GM23248 (cell line): ENCODE measurements around the gene CNDP1. TPM values are rescaled to one million over a fixed set of nuclear protein-coding genes. Genes with fewer than 3 reads are reported as not detected.

Source experiments
- DNase-seq: peaks from one replicate; pipeline ENCODE4 v3.0.0-alpha.2; 2015
- H2AFZ ChIP-seq: fragments of 200-600 bp; sonication (generic); 2 replicates; pipeline ENCODE4 v1.6.1; 2016; ENCODE audit warnings: antibody characterized with exemption
- H3F3A ChIP-seq: fragments of 200-600 bp; sonication (generic); 2 replicates; pipeline ENCODE4 v1.6.1; 2016; ENCODE audit warnings: mild to moderate bottlenecking, antibody characterized with exemption, mixed run types; ENCODE audit not compliant: insufficient read depth
- H3K27ac ChIP-seq: fragments of 200-600 bp; sonication (generic); 2 replicates; pipeline ENCODE4 v1.5.1; 2016; ENCODE audit warnings: mild to moderate bottlenecking
- H3K27me3 ChIP-seq: fragments of 200-600 bp; sonication (generic); replicated peaks from 2 replicates; pipeline ENCODE4 v1.6.1; 2016; ENCODE audit warnings: mild to moderate bottlenecking; ENCODE audit not compliant: insufficient read depth
- H3K36me3 ChIP-seq: fragments of 200-600 bp; sonication (generic); 2 replicates; pipeline ENCODE4 v1.6.1; 2016; ENCODE audit warnings: low read depth, mild to moderate bottlenecking
- H3K4me1 ChIP-seq: fragments of 200-600 bp; sonication (generic); 2 replicates; pipeline ENCODE4 v1.6.1; 2016; ENCODE audit warnings: mild to moderate bottlenecking; ENCODE audit not compliant: insufficient read depth
- H3K4me2 ChIP-seq: fragments of 200-600 bp; sonication (generic); one replicate; pipeline ENCODE4 v1.6.1; 2016; ENCODE audit warnings: mild to moderate bottlenecking; ENCODE audit not compliant: unreplicated experiment
- H3K4me3 ChIP-seq: fragments of 200-600 bp; sonication (generic); 2 replicates; pipeline ENCODE4 v1.5.1; 2016; ENCODE audit warnings: mild to moderate bottlenecking
- H3K79me2 ChIP-seq: fragments of 200-600 bp; sonication (generic); 2 replicates; pipeline ENCODE4 v1.6.1; 2016; ENCODE audit warnings: mild to moderate bottlenecking; ENCODE audit not compliant: insufficient read depth
- H3K9ac ChIP-seq: fragments of 200-600 bp; sonication (generic); 2 replicates; pipeline ENCODE4 v1.6.1; 2016; ENCODE audit warnings: mild to moderate bottlenecking
- H3K9me2 ChIP-seq: fragments of 200-600 bp; sonication (generic); 2 replicates; pipeline ENCODE4 v1.6.1; 2016; ENCODE audit warnings: mixed run types, mild to moderate bottlenecking, moderate library complexity; ENCODE audit not compliant: insufficient read depth
- H3K9me3 ChIP-seq: fragments of 200-600 bp; sonication (generic); one replicate; pipeline ENCODE4 v1.6.1; 2017; ENCODE audit warnings: low read depth
- H4K20me1 ChIP-seq: fragments of 200-600 bp; sonication (generic); 2 replicates; pipeline ENCODE4 v1.6.0; 2016; ENCODE audit not compliant: insufficient read depth
- EZH2 ChIP-seq: fragments of 200-600 bp; sonication (generic); IDR thresholded peaks from 2 replicates; pipeline ENCODE4 v1.6.1; 2018; ENCODE audit warnings: antibody characterized with exemption, mild to moderate bottlenecking; ENCODE audit not compliant: insufficient read depth, poor library complexity, severe bottlenecking
- EZH2phosphoT487 ChIP-seq: fragments of 200-600 bp; sonication (generic); IDR thresholded peaks from 2 replicates; pipeline ENCODE4 v1.6.1; 2018; ENCODE audit warnings: antibody characterized with exemption, moderate library complexity, mild to moderate bottlenecking, low read depth; ENCODE audit not compliant: insufficient read depth
- WGBS, 2 experiments: methylation state at CpG; one replicate each; pipeline ENCODE4 v1.1.6; 2015 to 2017; ENCODE audit warnings: low lambda C conversion rate in 2 of 2, low coverage in 1 of 2; ENCODE audit errors: missing lambda C conversion rate in 2 of 2; 5-methylcytosine and 5-hydroxymethylcytosine counted together
- in situ Hi-C: fragments of 300-500 bp; cut with MboI; formaldehyde crosslinking; loops from 2 replicates; pipeline ENCODE4 v1.15.0; 2020
- polyA plus RNA-seq: library from polyadenylated mRNA; unstranded; fragments of >200 nt; fragmentation: Nextera tagmentation; extraction: Ambion mirVana; gene quantifications from 2 replicates; pipeline ENCODE4 v1.2.1, GENCODE V29; 2016
- total RNA-seq: library from RNA; depleted of rRNA; stranded (reverse); fragments of >200 nt; shearing (Covaris generic); gene quantifications from 2 replicates; pipeline ENCODE4 v1.2.3, GENCODE V29; 2014; rRNA removed

CNDP1 gene
- total RNA-seq (not detected in 2 replicates), polyA plus RNA-seq (not detected in 2 replicates)

- Histone ChIP-seq H3K9me2 (no peaks in the 10 kb centered on the region), H3K27me3 (no peaks in the 10 kb centered on the region; the same call in 1 of the 2 replicates), H3K79me2 (no peaks in the 10 kb centered on the region), H3K27ac (no peak within 1 kb of the TSS), H3F3A (no peaks in the 10 kb centered on the region), H4K20me1 (no peaks in the 10 kb centered on the region; the same call in 1 of the 2 replicates), H3K4me1 (no peaks in the 10 kb centered on the region), H3K36me3 (no peaks in the 10 kb centered on the region), H2AFZ (no peak within 1 kb of the TSS), H3K4me2 (no peak within 1 kb of the TSS), H3K4me3 (no peak within 1 kb of the TSS), H3K9ac (no peak within 1 kb of the TSS), H3K9me3 (no peaks in the 10 kb centered on the region)
- DNase-seq, result no peak
- in situ Hi-C loops, result no loop called here
- 77 to 78% methylated on average over 19 to 21 of the region's 21 CpGs for WGBS, 2 experiments
- TF ChIP-seq EZH2 (no peak), EZH2phosphoT487 (no peak)
Measured at GRCh38 chr18:74534150-74534969, at the start of gene CNDP1. Gene CNDP1, plus strand, starts transcription at chr18:74534500. Its CDS starts 168 bp downstream, at chr18:74534668.

GRCh38 chr18:74486119-74486849 is 48.0 kb upstream of the CNDP1 start:
- Histone ChIP-seq H3K9me3 (no peaks in the 10 kb centered on the region), H4K20me1 (no peaks in the 10 kb centered on the region), H3K4me3 (no peak overlapping the region), H3F3A (no peaks in the 10 kb centered on the region), H3K27ac (no peak overlapping the region), H3K4me1 (no peaks in the 10 kb centered on the region), H3K4me2 (no peak overlapping the region), H3K79me2 (no peaks in the 10 kb centered on the region), H3K9me2 (no peaks in the 10 kb centered on the region), H3K36me3 (no peaks in the 10 kb centered on the region), H2AFZ (no peak overlapping the region), H3K9ac (no peak overlapping the region), H3K27me3 (peaks cover 18% of the 10 kb centered on the region)
- in situ Hi-C loops, result loop anchor here (25.0 kb wide), 1 partner anchor 299 kb away; no protein-coding TSS in a partner anchor
- WGBS, 2 experiments, result 74 to 79% methylated on average over 15 of the region's 15 CpGs
- TF ChIP-seq EZH2phosphoT487 (no peak), EZH2 (no peak)
- no peak for DNase-seq

- H4K20me1 ChIP-seq, result no peaks in the 10 kb centered on the region
- H3K9ac ChIP-seq, result no peak overlapping the region
- no peaks in the 10 kb centered on the region for H3F3A ChIP-seq
- no peak overlapping the region for H3K4me3 ChIP-seq
- no peak overlapping the region for H3K4me2 ChIP-seq
- H3K36me3 ChIP-seq, result no peaks in the 10 kb centered on the region
- peaks cover 8% of the 10 kb centered on the region for H3K27me3 ChIP-seq
- H3K4me1 ChIP-seq, result no peaks in the 10 kb centered on the region
- in situ Hi-C loops, result loop anchor here (25.0 kb wide), 1 partner anchor 301 kb away; no protein-coding TSS in a partner anchor
- no peaks in the 10 kb centered on the region for H3K79me2 ChIP-seq
- H2AFZ ChIP-seq, result no peak overlapping the region
- no peaks in the 10 kb centered on the region for H3K9me3 ChIP-seq
- H3K9me2 ChIP-seq, result no peaks in the 10 kb centered on the region
- 91 to 93% methylated on average over 8 of the region's 8 CpGs for WGBS, 2 experiments
- no peak for DNase-seq
- TF ChIP-seq EZH2 (no peak), EZH2phosphoT487 (no peak)
- no peak overlapping the region for H3K27ac ChIP-seq
Measured at GRCh38 chr18:74488354-74488753, 45.9 kb upstream of the CNDP1 start.

- H3K4me2 ChIP-seq, result no peak overlapping the region
- WGBS, 2 experiments, result 82 to 89% methylated on average over 8 of the region's 8 CpGs
- H4K20me1 ChIP-seq, result no peaks in the 10 kb centered on the region
- no peak for TF ChIP-seq EZH2phosphoT487
- no peak for TF ChIP-seq EZH2
- H3K4me3 ChIP-seq, result no peak overlapping the region
- H3F3A ChIP-seq, result no peaks in the 10 kb centered on the region
- no peak overlapping the region for H3K9ac ChIP-seq
- H3K9me2 ChIP-seq, result no peaks in the 10 kb centered on the region
- no peak overlapping the region for H3K27ac ChIP-seq
- H3K27me3 ChIP-seq, result peaks cover 8% of the 10 kb centered on the region
- no peak overlapping the region for H2AFZ ChIP-seq
- in situ Hi-C loops, result loop anchor here (25.0 kb wide), 1 partner anchor 302 kb away; no protein-coding TSS in a partner anchor
- H3K4me1 ChIP-seq, result no peaks in the 10 kb centered on the region
- DNase-seq, result no peak
- no peaks in the 10 kb centered on the region for H3K36me3 ChIP-seq
- H3K9me3 ChIP-seq, result no peaks in the 10 kb centered on the region
- no peaks in the 10 kb centered on the region for H3K79me2 ChIP-seq
Measured at GRCh38 chr18:74488864-74489263, 45.4 kb upstream of the CNDP1 start.
